WTC11 (cell line): ENCODE data around the gene DNAJC7.

Experiments
- ATF3 ChIP-seq: sonication (generic); formaldehyde crosslinking; conservative IDR thresholded peaks from 2 replicates; pipeline ENCODE4 v1.8.1; 2022; ENCODE audit warnings: mild to moderate bottlenecking, missing genetic modification reagents
- CTCF ChIP-seq: fragments of 200-600 bp; IDR thresholded peaks from 2 replicates; pipeline ENCODE4 v1.8.0; 2022; ENCODE audit warnings: antibody characterized with exemption
- E2F5 ChIP-seq: sonication (generic); formaldehyde crosslinking; IDR thresholded peaks from 2 replicates; pipeline ENCODE4 v1.8.1; 2022; ENCODE audit warnings: mild to moderate bottlenecking, moderate library complexity, missing genetic modification reagents
- ETV6 ChIP-seq: sonication (generic); formaldehyde crosslinking; IDR thresholded peaks from 2 replicates; pipeline ENCODE4 v1.8.1; 2022; ENCODE audit warnings: mild to moderate bottlenecking, missing genetic modification reagents
- MAX ChIP-seq: sonication (generic); formaldehyde crosslinking; IDR thresholded peaks from 2 replicates; pipeline ENCODE4 v1.8.0; 2022; ENCODE audit warnings: mild to moderate bottlenecking, missing genetic modification reagents
- NFATC4 ChIP-seq: fragments of 250-450 bp; sonication (Bioruptor Pico); IDR thresholded peaks from 2 replicates; pipeline ENCODE4 v1.9.0; 2021; ENCODE audit warnings: mild to moderate bottlenecking
- RELA ChIP-seq: sonication (generic); formaldehyde crosslinking; IDR thresholded peaks from 2 replicates; pipeline ENCODE4 v1.8.1; 2022; ENCODE audit warnings: missing genetic modification reagents, mild to moderate bottlenecking, borderline replicate concordance
- TCF7 ChIP-seq: sonication (generic); formaldehyde crosslinking; IDR thresholded peaks from 2 replicates; pipeline ENCODE4 v1.8.0; 2022; ENCODE audit warnings: mild to moderate bottlenecking, low read depth, missing genetic modification reagents, moderate library complexity
- USF2 ChIP-seq: sonication (generic); formaldehyde crosslinking; IDR thresholded peaks from 2 replicates; pipeline ENCODE4 v1.8.1; 2023; ENCODE audit warnings: mild to moderate bottlenecking, missing genetic modification reagents, moderate library complexity
- ZMAT4 ChIP-seq: fragments of 250-450 bp; sonication (Bioruptor Pico); IDR thresholded peaks from 2 replicates; pipeline ENCODE4 v1.9.0; 2021; ENCODE audit warnings: mild to moderate bottlenecking

- TF ChIP-seq ZMAT4 (CRISPR knock-in tag) (no peak), CTCF (no peak), NFATC4 (CRISPR knock-in tag) (no peak), MAX (CRISPR knock-in tag) (no peak), USF2 (CRISPR knock-in tag) (no peak), ETV6 (no peak), E2F5 (CRISPR knock-in tag) (no peak), RELA (CRISPR knock-in tag) (no peak), TCF7 (CRISPR knock-in tag) (no peak), ATF3 (CRISPR knock-in tag) (no peak)
Measured at GRCh38 chr17:41939044-41939692, 78.1 kb downstream of the DNAJC7 start.
